Measurements from ENCODE around the gene TMEM87A. TPM values are rescaled to one million over a fixed set of nuclear protein-coding genes. Genes with fewer than 3 reads are reported as not detected.

Gene TMEM87A
- total and polyA plus RNA-seq, 2 of the 8 experiments (the other 6 are each of a cell fraction or from before 2014, with no cell fraction given) = 15.2 to 33.1 TPM

- H4K8ac ChIP-seq (ENCODE audit: extremely low read depth, insufficient read depth, low read length) = no peak overlapping the region
- no peak overlapping the region for H2BK20ac ChIP-seq (ENCODE audit: low read length)
- no peaks in the 10 kb centered on the region for H3K79me2 ChIP-seq (ENCODE audit: control insufficient read depth in 1 of 2, insufficient read depth in 2 of 2, low read length in 2 of 2)
- no peak for DNase-seq (ENCODE audit: low read depth in 1 of 2, low spot score in 2 of 2)
- no peak overlapping the region for H3K14ac ChIP-seq (ENCODE audit: insufficient read length)
- no peak overlapping the region for H3K27ac ChIP-seq (ENCODE audit: low read depth, low read length)
- H3K36me3 ChIP-seq (ENCODE audit: control insufficient read depth in 2 of 4, insufficient read depth in 4 of 4, low read length in 3 of 4) = peaks cover 0 to 37% (median 10%) of the 10 kb centered on the region in 4 experiments; a peak in 5 of 8 replicates
- H3K4me1 ChIP-seq (replicated peaks in 1 of 4; ENCODE audit: control insufficient read depth in 3 of 4, insufficient read depth in 4 of 4, low read length in 3 of 4) = peaks cover 0 to 4% (median 0%) of the 10 kb centered on the region in 4 experiments; a peak in 1 of 7 replicates
- H4K20me1 ChIP-seq (replicated peaks in 1 of 2; ENCODE audit: control insufficient read depth in 1 of 2, insufficient read depth in 2 of 2, low read length in 2 of 2) = no peaks in the 10 kb centered on the region
- H3K9ac ChIP-seq (replicated peaks in 1 of 4; ENCODE audit: extremely low read depth in 1 of 4, low read depth in 3 of 4, low read length in 3 of 4) = no peak overlapping the region
- H3K79me1 ChIP-seq (ENCODE audit: low read depth, low read length) = no peaks in the 10 kb centered on the region; the same call in 1 of the 2 replicates
- H3K4me3 ChIP-seq (ENCODE audit: extremely low read depth in 1 of 4, insufficient read depth in 2 of 4, low read depth in 3 of 4, low read length in 4 of 4) = no peak overlapping the region
- H2AK5ac ChIP-seq (ENCODE audit: low read depth, low read length) = no peak overlapping the region
- no peak for FAIRE-seq
- no peak overlapping the region for H3K4me2 ChIP-seq (ENCODE audit: insufficient read depth in 1 of 2, low read depth in 2 of 2, low read length in 2 of 2)
- no peak overlapping the region for H3K23ac ChIP-seq (ENCODE audit: insufficient read length)
- no peak overlapping the region for H3K18ac ChIP-seq (ENCODE audit: extremely low read depth, low read length)
- no peak overlapping the region for H2AFZ ChIP-seq (ENCODE audit: low read length)
- H3K4ac ChIP-seq (replicated peaks; ENCODE audit: insufficient read length, low read depth, low read length) = no peak overlapping the region
- CTCF ChIA-PET (ENCODE audit: partially characterized antibody) = interaction anchor here (1.0 to 1.1 kb wide), 3 partner anchors 11 to 207 kb away, joined by 3 to 4 read pairs (median 3); no protein-coding TSS in a partner anchor
- H2BK5ac ChIP-seq (ENCODE audit: low read depth, low read length) = no peak overlapping the region
- H2BK12ac ChIP-seq (ENCODE audit: low read depth, low read length) = no peak overlapping the region
- H2BK120ac ChIP-seq (replicated peaks; ENCODE audit: low read depth, low read length) = no peak overlapping the region
- TF ChIP-seq ATF3 (IDR thresholded peaks at IDR 0.05; ENCODE audit: insufficient read depth, low read depth, low read length) (no peak), E2F6 (IDR thresholded peaks at IDR 0.05) (no peak), BCL11A (IDR thresholded peaks at IDR 0.05; ENCODE audit: low read depth in 2 of 2, low read length in 2 of 2) (no peak), KDM4A (IDR thresholded peaks at IDR 0.05; ENCODE audit: low read depth, low read length, severe bottlenecking) (no peak), JUND (IDR thresholded peaks at IDR 0.05; ENCODE audit: low read length) (no peak), NRF1 (IDR thresholded peaks at IDR 0.05; ENCODE audit: low read depth, low read length) (no peak), MAX (IDR thresholded peaks at IDR 0.05) (no peak), CEBPB (IDR thresholded peaks at IDR 0.05; ENCODE audit: low read depth, low read length) (no peak), EP300 (IDR thresholded peaks at IDR 0.05; ENCODE audit: borderline replicate concordance in 1 of 2, low read depth in 2 of 2, low read length in 2 of 2) (no peak)
- H3K9me3 ChIP-seq (ENCODE audit: insufficient read depth in 2 of 2, low read depth in 1 of 2, low read length in 1 of 2) = no peaks in the 10 kb centered on the region
- no peak overlapping the region for H2BK15ac ChIP-seq (ENCODE audit: low read length)
- WGBS, 2 experiments (ENCODE audit: extremely low coverage in 1 of 2, insufficient coverage in 1 of 2, insufficient read length in 1 of 2, insufficient replicate concordance in 2 of 2, low coverage in 1 of 2, low lambda C conversion rate in 2 of 2, missing lambda C conversion rate in 1 of 2) = 93% methylated on average over 2 of the region's 2 CpGs; no CpG with 5 or more reads in 1 of the 2 experiments
- POLR2A ChIA-PET (ENCODE audit: partially characterized antibody) = no interaction called here
- H3K23me2 ChIP-seq (ENCODE audit: low read depth, low read length) = no peaks in the 10 kb centered on the region
- H4K5ac ChIP-seq (ENCODE audit: insufficient read length, low read depth, low read length) = no peak overlapping the region
- no peaks in the 10 kb centered on the region for H3K27me3 ChIP-seq (replicated peaks in 1 of 4; ENCODE audit: control insufficient read depth in 3 of 4, extremely low read depth in 1 of 4, insufficient read depth in 3 of 4, low read length in 3 of 4)
- H4K91ac ChIP-seq (replicated peaks; ENCODE audit: insufficient read length, low read length) = no peak overlapping the region
- H3K56ac ChIP-seq (replicated peaks; ENCODE audit: insufficient read length, low read depth, low read length) = no peak overlapping the region
Observed at GRCh38 chr15:42178056-42178455, 95.2 kb downstream of the TMEM87A start.
